SK-N-SH treated with all-trans-retinoic acid at 6 μM for 48 hours (cell line): ENCODE data around the gene TMEM263.

ENCODE experiments used
- ARNTL ChIP-seq: fragments of 450-650 bp; formaldehyde crosslinking; IDR thresholded peaks from 2 replicates; pipeline ENCODE4 v1.5.0; 2020; ENCODE audit warnings: low read depth, mild to moderate bottlenecking, moderate library complexity, borderline replicate concordance
- CSRNP3 ChIP-seq: fragments of 250-450 bp; sonication (Bioruptor Pico); IDR thresholded peaks from 2 replicates; pipeline ENCODE4 v1.5.1; 2021; ENCODE audit warnings: mild to moderate bottlenecking, moderate library complexity
- ZC3H10 ChIP-seq: fragments of 250-450 bp; sonication (Bioruptor Pico); IDR thresholded peaks from 2 replicates; pipeline ENCODE4 v1.5.1; 2021; ENCODE audit warnings: mild to moderate bottlenecking, moderate library complexity
- ZFP3 ChIP-seq: fragments of 250-450 bp; sonication (Bioruptor Pico); IDR thresholded peaks from 2 replicates; pipeline ENCODE4 v1.5.0; 2020; ENCODE audit warnings: mild to moderate bottlenecking, moderate library complexity
- ZFP30 ChIP-seq: fragments of 450-650 bp; formaldehyde crosslinking; IDR thresholded peaks from 2 replicates; pipeline ENCODE4 v1.5.0; 2022; ENCODE audit warnings: mild to moderate bottlenecking, moderate library complexity
- ZNF565 ChIP-seq: fragments of 450-650 bp; formaldehyde crosslinking; conservative IDR thresholded peaks from 2 replicates; pipeline ENCODE4 v1.5.0; 2020; ENCODE audit warnings: low read depth, mild to moderate bottlenecking, moderate library complexity
- TF ChIP-seq, protein P1 (sequence below): fragments of 250-450 bp; sonication (Bioruptor Pico); IDR thresholded peaks from 2 replicates; pipeline ENCODE4 v1.8.0; 2020; ENCODE audit warnings: mild to moderate bottlenecking, moderate library complexity, borderline replicate concordance
- TF ChIP-seq, protein P2 (sequence below): fragments of 250-450 bp; sonication (Bioruptor Pico); IDR thresholded peaks from 2 replicates; pipeline ENCODE4 v1.5.1; 2020; ENCODE audit warnings: low read depth, mild to moderate bottlenecking, moderate library complexity
- TF ChIP-seq, protein P3 (sequence below): fragments of 250-450 bp; sonication (Bioruptor Pico); IDR thresholded peaks from 2 replicates; pipeline ENCODE4 v1.8.0; 2021; ENCODE audit warnings: low read depth, mild to moderate bottlenecking, moderate library complexity, borderline replicate concordance

- no peak for TF ChIP-seq CSRNP3 (CRISPR knock-in tag)
- no peak for TF ChIP-seq ZFP3
- TF ChIP-seq ZFP30 (CRISPR knock-in tag), result no peak
- TF ChIP-seq ZNF565 (CRISPR knock-in tag), result no peak
- no peak for TF ChIP-seq ZC3H10 (CRISPR knock-in tag)
- TF ChIP-seq, protein P1, sequence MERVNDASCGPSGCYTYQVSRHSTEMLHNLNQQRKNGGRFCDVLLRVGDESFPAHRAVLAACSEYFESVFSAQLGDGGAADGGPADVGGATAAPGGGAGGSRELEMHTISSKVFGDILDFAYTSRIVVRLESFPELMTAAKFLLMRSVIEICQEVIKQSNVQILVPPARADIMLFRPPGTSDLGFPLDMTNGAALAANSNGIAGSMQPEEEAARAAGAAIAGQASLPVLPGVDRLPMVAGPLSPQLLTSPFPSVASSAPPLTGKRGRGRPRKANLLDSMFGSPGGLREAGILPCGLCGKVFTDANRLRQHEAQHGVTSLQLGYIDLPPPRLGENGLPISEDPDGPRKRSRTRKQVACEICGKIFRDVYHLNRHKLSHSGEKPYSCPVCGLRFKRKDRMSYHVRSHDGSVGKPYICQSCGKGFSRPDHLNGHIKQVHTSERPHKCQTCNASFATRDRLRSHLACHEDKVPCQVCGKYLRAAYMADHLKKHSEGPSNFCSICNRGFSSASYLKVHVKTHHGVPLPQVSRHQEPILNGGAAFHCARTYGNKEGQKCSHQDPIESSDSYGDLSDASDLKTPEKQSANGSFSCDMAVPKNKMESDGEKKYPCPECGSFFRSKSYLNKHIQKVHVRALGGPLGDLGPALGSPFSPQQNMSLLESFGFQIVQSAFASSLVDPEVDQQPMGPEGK, result no peak
- TF ChIP-seq, protein P2, sequence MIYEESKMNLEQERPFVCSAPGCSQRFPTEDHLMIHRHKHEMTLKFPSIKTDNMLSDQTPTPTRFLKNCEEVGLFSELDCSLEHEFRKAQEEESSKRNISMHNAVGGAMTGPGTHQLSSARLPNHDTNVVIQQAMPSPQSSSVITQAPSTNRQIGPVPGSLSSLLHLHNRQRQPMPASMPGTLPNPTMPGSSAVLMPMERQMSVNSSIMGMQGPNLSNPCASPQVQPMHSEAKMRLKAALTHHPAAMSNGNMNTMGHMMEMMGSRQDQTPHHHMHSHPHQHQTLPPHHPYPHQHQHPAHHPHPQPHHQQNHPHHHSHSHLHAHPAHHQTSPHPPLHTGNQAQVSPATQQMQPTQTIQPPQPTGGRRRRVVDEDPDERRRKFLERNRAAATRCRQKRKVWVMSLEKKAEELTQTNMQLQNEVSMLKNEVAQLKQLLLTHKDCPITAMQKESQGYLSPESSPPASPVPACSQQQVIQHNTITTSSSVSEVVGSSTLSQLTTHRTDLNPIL (CRISPR knock-in tag), result no peak
- TF ChIP-seq ARNTL (CRISPR knock-in tag), result no peak
- TF ChIP-seq, protein P3, sequence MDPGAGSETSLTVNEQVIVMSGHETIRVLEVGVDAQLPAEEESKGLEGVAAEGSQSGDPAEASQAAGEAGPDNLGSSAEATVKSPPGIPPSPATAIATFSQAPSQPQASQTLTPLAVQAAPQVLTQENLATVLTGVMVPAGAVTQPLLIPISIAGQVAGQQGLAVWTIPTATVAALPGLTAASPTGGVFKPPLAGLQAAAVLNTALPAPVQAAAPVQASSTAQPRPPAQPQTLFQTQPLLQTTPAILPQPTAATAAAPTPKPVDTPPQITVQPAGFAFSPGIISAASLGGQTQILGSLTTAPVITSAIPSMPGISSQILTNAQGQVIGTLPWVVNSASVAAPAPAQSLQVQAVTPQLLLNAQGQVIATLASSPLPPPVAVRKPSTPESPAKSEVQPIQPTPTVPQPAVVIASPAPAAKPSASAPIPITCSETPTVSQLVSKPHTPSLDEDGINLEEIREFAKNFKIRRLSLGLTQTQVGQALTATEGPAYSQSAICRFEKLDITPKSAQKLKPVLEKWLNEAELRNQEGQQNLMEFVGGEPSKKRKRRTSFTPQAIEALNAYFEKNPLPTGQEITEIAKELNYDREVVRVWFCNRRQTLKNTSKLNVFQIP, result no peak
These were observed 51.7 kb downstream of the TMEM263 start for GRCh38 chr12:107007411-107007810.
